ENCODE results near the gene TRIM2. TPM values are rescaled to one million over a fixed set of nuclear protein-coding genes. Genes with fewer than 3 reads are reported as not detected.

TRIM2 gene
- total RNA-seq, 1 experiment from 2014 or later = 93.2 TPM

DNA sequence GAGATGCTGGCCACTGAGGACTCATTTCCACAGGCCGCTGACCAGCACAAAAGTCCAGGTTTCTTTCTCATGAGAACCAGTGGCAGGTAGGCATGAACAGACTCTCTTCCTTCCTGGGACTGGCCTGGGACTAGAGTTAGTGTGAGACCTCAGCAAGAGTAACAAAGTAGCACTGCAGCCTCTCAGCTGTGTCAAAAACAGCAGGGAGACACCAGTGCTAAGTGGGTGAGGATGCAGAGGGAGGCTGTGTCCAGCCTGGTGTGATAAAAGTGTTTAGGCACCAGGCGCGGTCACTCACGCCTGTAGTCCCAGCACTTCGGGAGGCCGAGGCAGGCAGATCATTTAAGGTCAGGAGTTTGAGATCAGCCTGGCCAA is 42.9 kb downstream of the TRIM2 start:
- peaks cover 47% of the 10 kb centered on the region for H3K4me1 ChIP-seq (ENCODE audit: insufficient read depth, low read length, poor library complexity, severe bottlenecking)
- H3K9me3 ChIP-seq (ENCODE audit: low read depth, low read length, poor library complexity, severe bottlenecking) = no peaks in the 10 kb centered on the region
- H3K36me3 ChIP-seq (ENCODE audit: insufficient read depth, low read length, poor library complexity, severe bottlenecking) = no peaks in the 10 kb centered on the region
- TF ChIP-seq EZH2 (IDR thresholded peaks at IDR 0.05; ENCODE audit: borderline replicate concordance, low read depth, low read length, poor library complexity, severe bottlenecking) = no peak
- TF ChIP-seq, protein P1, sequence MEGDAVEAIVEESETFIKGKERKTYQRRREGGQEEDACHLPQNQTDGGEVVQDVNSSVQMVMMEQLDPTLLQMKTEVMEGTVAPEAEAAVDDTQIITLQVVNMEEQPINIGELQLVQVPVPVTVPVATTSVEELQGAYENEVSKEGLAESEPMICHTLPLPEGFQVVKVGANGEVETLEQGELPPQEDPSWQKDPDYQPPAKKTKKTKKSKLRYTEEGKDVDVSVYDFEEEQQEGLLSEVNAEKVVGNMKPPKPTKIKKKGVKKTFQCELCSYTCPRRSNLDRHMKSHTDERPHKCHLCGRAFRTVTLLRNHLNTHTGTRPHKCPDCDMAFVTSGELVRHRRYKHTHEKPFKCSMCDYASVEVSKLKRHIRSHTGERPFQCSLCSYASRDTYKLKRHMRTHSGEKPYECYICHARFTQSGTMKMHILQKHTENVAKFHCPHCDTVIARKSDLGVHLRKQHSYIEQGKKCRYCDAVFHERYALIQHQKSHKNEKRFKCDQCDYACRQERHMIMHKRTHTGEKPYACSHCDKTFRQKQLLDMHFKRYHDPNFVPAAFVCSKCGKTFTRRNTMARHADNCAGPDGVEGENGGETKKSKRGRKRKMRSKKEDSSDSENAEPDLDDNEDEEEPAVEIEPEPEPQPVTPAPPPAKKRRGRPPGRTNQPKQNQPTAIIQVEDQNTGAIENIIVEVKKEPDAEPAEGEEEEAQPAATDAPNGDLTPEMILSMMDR (conservative IDR thresholded peaks at IDR 0.05; ENCODE audit: low read depth, low read length) = no peak
- DNase-seq (ENCODE audit: low spot score) = no peak
- ChIA-PET POLR2A (ENCODE audit: low non-redundant PET) (no interaction called here), CTCF (interaction anchor here (0.7 kb wide), 2 partner anchors 66 to 294 kb away, joined by 3 to 4 read pairs; no protein-coding TSS in a partner anchor)
- intact Hi-C loops (cut with micrococcal nuclease; ENCODE audit: unreplicated experiment) = no loop called here
- H3K27me3 ChIP-seq (replicated peaks; ENCODE audit: insufficient read depth, low read depth, low read length, poor library complexity) = no peaks in the 10 kb centered on the region
- H3K4me3 ChIP-seq (ENCODE audit: low read depth, low read length, poor library complexity, severe bottlenecking) = no peak overlapping the region
- no peak overlapping the region for H3K27ac ChIP-seq (ENCODE audit: low read depth, low read length, poor library complexity, severe bottlenecking)
- BruUV-seq (replicated peaks) = no TSS peak

DNA sequence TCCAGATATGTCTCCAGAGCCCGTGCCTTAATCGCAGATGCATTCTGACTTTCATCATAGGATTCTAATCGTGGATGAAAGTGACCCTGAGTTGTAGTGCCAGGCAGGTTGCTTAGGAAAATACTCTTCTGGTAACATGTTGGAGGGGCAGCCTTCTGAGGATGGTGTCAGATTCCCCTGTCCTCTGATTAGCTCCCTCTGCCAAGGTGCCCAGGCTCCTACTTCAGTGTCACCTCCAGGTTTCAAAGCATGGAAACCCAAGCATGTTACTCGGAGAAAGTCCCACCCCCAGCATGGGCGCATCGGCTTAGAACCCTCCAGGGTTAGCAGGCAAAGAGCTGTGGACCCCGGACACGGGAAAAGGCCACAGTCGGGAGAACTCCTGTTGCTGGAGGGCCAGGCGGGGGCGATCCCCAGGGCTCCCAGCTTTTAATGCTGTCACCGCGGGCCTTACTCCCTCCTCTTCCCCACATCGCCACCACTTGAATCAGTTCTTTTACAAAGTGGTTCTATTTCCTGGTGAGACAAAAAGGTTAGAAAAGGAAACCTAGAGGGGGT is 44.5 kb downstream of the TRIM2 start:
- peak overlapping the region; percentile 55 for H3K4me3 ChIP-seq (ENCODE audit: low read depth, low read length, poor library complexity, severe bottlenecking)
- TF ChIP-seq, protein P1 (conservative IDR thresholded peaks at IDR 0.05; ENCODE audit: low read depth, low read length) = no peak
- TF ChIP-seq EZH2 (IDR thresholded peaks at IDR 0.05; ENCODE audit: borderline replicate concordance, low read depth, low read length, poor library complexity, severe bottlenecking) = no peak
- no peak for DNase-seq (ENCODE audit: low spot score)
- no peaks in the 10 kb centered on the region for H3K27me3 ChIP-seq (replicated peaks; ENCODE audit: insufficient read depth, low read depth, low read length, poor library complexity)
- H3K36me3 ChIP-seq (ENCODE audit: insufficient read depth, low read length, poor library complexity, severe bottlenecking) = no peaks in the 10 kb centered on the region
- TSS peak; percentile 71 for BruUV-seq (replicated peaks)
- POLR2A ChIA-PET (ENCODE audit: low non-redundant PET) = interaction anchor here (0.7 to 1.0 kb wide), 2 partner anchors 11 to 41 kb away, joined by 3 to 4 read pairs; no protein-coding TSS in a partner anchor
- peak overlapping the region; percentile 80 for H3K27ac ChIP-seq (ENCODE audit: low read depth, low read length, poor library complexity, severe bottlenecking)
- intact Hi-C loops (cut with micrococcal nuclease; ENCODE audit: unreplicated experiment) = no loop called here
- CTCF ChIA-PET = interaction anchor here (1.0 kb wide), 1 partner anchor 106 kb away, joined by 4 read pairs; no protein-coding TSS in a partner anchor
- peaks cover 33% of the 10 kb centered on the region for H3K4me1 ChIP-seq (ENCODE audit: insufficient read depth, low read length, poor library complexity, severe bottlenecking)
- no peaks in the 10 kb centered on the region for H3K9me3 ChIP-seq (ENCODE audit: low read depth, low read length, poor library complexity, severe bottlenecking)

DNA sequence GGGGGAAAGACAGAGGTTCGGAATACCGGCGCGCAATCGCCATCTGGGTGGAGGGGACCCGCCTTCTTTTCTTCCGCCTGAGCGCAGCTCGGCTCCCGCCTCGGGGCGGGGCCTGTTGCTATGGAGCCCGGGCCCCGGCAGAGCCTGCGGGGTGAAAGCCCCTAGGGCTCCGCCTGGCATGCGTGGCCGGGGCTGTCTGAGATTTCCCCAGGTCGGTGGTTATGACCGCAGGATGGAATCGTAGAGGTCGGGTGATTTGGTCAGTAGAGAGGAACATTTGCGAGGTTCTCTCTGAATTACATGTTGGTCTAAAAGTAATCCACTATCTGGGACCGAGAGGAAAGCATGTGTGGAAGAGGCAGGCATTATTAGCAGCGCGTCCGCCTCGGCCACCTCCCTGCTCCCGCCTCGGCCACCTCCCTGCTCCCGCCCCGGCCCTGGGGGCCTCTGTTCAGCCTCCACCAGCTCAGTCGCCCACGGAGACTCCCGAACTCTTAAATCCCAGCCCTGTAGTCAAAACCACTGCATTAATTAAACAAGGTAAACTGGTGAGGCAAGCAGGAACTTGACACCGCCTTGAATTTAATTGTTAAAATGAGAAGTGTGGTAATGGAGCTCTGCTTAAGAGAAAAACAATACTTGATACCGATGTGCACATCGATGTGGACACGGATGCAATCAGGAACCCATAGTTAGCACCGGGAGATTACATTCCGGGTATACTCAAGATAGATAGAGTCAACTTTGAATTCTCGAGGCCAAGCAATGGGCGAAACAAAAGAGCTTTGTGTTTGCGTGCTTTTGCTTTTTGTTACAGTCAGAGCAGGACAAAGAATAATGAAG is 45.2 kb downstream of the TRIM2 start:
- CTCF ChIA-PET = interaction anchor here (1.0 kb wide), 1 partner anchor 107 kb away, joined by 4 read pairs; no protein-coding TSS in a partner anchor
- Histone ChIP-seq H3K36me3 (ENCODE audit: insufficient read depth, low read length, poor library complexity, severe bottlenecking) (no peaks in the 10 kb centered on the region), H3K4me3 (ENCODE audit: low read depth, low read length, poor library complexity, severe bottlenecking) (peak overlapping the region; percentile 55), H3K9me3 (ENCODE audit: low read depth, low read length, poor library complexity, severe bottlenecking) (no peaks in the 10 kb centered on the region), H3K4me1 (ENCODE audit: insufficient read depth, low read length, poor library complexity, severe bottlenecking) (peaks cover 33% of the 10 kb centered on the region), H3K27me3 (replicated peaks; ENCODE audit: insufficient read depth, low read depth, low read length, poor library complexity) (no peaks in the 10 kb centered on the region), H3K27ac (ENCODE audit: low read depth, low read length, poor library complexity, severe bottlenecking) (peak overlapping the region; percentile 80)
- peak; percentile 94 for DNase-seq (ENCODE audit: low spot score)
- POLR2A ChIA-PET (ENCODE audit: low non-redundant PET) = interaction anchor here (0.7 to 1.0 kb wide), 2 partner anchors 10 to 40 kb away, joined by 3 to 4 read pairs; no protein-coding TSS in a partner anchor
- intact Hi-C loops (cut with micrococcal nuclease; ENCODE audit: unreplicated experiment) = no loop called here
- BruUV-seq (replicated peaks) = TSS peak; percentile 31
- TF ChIP-seq, protein P1 (conservative IDR thresholded peaks at IDR 0.05; ENCODE audit: low read depth, low read length) = no peak
- TF ChIP-seq EZH2 (IDR thresholded peaks at IDR 0.05; ENCODE audit: borderline replicate concordance, low read depth, low read length, poor library complexity, severe bottlenecking) = no peak

Data from A673 (cell line).